Measurements from ENCODE around the gene TARS1.

Gene TARS1

DNA sequence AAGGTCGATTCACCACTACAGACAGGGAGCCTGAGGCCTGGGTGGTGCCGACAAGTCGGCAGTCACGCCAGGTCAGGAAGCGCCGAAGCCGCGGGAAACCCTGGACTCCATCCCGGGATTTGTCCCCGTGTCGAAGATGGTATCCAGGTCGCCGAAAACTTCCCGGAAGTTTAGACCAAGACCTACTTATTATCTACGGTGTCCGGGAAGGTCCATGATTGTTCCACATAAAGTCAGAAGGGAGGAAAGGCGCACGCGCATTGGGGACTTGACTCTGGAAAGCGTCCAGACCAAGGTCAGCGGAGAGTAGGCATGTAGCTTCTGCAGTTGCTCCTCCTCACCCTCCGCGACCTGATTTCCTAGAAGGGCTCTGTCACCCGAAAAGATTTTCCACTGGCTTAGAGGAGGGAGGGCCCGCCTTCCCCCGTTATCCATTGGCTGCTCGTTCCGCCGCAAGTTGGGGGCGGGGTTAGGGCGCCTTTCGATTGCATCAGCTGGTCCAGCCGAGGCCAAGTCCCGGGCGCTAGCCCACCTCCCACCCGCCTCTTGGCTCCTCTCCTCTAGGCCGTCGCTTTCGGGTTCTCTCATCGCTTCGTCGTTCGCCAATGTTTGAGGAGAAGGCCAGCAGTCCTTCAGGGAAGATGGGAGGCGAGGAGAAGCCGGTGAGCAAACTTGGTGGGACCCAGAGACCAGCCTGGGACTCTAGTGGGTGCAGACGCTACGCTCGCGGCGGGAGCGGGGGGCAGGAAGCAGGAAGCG lies at the start of gene TARS1:
TSS of gene TARS1 (plus strand) at position 484 of the 759 bp plus-strand sequence. CDS start at position 606, 122 bp downstream.
- peak; percentile 94 to 95 for DNase-seq

DNA sequence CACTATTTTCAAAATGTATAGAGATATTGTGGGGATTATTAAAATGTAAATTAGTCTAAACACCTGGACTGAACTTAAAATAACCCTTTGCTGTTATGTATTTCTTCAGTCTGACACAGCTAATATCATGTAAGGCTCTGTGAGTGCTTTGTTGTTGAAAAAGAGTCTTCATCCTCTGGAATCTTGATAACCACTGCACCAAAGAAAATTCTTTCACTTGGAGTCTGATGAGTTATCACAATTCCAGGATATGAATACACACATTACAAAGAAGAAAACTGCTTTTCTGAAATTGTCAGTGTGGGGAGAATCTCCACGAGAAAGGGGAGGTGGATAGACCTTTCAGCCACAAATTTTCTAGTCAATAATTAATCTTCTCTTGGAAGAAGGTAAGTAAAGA lies 42.3 kb upstream of the TARS1 start:
- DNase-seq, result no peak

DNA sequence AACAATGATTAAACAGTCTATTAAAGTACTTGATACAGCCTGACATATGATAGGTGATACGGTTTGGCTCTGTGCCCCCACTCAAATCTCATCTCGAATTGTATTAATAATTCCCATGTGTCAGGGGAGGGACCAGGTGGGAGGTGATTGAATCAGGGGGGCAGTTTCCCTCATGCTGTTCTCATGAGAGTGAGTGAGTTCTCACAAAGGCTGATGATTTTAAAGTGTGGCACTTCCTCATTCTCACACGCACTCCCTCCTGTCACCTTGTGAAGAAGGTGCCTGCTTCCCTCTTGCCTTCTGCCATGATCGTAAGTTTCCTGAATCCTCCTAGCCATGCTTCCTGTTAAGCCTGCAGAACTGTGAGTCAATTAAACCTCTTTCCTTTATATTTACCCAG lies 40.1 kb upstream of the TARS1 start:
- no peak for DNase-seq

DNA sequence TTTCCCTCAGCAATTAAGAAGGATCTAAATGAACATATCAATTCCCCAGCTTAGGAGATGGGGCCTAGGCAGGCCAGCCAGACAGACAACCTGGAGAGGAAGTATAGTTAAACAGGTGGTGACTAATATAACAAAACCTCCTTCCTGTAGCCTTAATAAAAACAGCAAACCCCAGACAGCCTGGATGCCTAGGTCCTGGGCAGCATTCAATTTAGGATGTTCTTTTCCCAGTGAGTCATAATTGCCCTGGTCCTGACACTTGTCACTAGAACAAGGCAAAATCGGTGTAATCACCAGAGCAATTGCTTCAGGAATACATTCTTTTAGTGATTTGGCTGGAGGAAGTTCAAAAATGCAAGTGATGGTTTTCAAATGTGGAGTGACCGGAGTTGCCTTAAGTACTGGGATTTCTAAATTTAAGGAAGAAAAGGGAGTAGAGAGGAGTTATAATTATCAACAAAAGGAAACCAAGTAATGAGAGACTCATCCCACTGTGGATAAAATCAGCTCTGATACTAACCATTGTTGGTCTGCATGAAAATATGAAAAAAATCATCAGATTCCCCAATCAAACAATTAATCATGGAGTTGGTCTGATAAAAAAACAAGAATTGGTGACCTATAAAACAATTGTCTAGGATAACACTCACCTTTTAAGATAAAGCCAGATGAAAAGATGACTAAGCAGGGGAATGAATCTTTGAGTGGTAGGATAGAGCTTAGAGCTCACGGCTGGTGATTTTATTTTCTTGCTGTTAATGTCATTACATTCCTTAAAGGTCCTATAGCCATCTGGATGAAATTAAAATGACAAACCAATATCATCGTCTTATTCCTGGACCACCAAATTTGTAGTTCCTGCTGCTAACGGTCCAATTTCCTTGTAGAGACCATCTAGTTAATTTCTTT lies 39.0 kb upstream of the TARS1 start:
- DNase-seq, result no peak

DNA sequence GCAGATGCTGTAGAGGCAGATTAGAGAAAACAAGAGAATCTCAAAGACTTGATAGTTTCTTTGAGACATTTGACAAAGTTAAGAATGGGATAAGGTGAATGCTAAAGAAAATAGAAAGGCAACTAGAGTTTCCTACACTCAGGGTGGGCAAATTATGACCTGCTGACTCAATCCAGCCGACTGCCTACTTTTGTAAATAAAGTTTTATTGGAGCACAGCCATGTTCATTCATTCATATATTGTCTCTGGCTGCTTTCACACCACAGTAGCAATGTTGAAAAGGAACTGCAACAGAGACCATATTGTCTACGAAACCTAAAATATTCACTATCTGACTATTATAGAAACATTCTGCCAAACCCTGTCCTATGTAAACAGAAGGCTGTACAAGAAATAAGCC lies 37.6 kb upstream of the TARS1 start:
- no peak for DNase-seq

DNA sequence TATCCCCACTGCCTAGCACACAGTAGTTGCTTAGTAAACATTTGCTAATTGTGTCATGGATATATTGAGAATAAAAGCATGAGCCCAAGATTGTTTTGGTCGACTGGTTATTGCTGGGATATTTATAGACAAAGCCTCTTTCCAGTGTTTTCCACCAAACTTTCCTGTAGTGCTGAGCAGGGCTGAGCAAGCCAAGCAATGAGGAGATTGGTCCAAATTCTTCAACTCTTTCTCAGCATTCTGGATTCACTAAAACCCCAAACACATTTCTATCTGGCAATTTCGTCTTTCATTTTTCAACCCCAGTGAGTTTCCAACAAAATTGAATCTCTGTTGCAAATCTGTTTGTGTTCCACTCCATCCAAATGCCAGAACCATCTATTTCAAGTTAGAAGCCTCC lies 31.9 kb upstream of the TARS1 start:
- no peak for DNase-seq

DNA sequence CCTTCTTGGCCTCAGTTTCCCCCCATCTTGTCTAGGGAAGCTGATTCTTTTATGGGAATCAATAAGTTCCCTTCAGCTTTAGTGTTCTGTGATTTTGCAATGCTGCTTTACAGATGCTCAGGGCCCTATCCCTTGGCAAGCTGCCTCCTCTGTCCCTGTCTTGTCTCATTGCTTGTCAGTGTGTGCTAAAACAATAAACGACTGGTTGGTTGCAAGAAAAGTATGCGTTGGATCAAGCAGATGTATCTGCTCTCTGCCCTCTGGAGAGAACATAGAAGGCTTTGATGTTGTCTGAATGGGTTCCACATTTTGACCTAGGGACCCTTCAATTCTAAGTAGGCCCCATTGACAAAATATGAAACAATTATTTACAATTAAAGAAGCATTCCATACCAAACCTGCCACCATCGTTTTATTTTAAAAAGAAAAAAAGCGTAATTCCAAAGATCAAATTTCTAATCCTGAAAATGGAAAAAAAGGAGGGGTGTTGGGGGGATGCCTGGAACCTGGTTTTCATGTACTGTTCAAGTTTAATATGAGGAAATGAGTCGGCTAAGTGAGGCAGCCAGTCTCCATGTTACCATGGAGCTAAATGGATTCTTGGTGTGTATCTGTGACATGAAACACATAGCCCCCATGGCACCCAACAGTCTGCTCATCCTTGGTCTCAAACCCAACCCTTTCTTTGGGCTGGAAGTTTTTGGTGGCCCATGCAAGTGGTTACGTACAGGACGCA lies 31.2 kb upstream of the TARS1 start:
- DNase-seq, result no peak

DNA sequence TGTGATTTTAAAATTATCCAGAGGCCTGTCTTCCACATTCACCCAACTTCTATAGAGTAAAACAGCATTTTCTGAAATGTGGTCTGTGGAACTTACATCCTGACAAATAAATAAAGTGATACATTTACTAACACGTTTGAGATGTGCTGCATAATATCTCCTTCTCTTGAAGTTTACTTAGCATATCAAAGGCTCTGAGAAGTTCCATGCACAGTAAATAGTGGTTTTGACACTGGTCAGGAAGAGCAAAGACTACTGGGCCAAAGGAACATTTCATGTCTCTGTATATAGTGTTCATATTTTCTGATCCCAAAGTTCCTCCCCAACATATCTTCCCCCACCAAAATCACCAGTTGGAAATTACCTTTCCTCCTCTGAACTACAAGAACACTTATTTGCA lies 30.5 kb upstream of the TARS1 start:
- DNase-seq, result no peak

DNA sequence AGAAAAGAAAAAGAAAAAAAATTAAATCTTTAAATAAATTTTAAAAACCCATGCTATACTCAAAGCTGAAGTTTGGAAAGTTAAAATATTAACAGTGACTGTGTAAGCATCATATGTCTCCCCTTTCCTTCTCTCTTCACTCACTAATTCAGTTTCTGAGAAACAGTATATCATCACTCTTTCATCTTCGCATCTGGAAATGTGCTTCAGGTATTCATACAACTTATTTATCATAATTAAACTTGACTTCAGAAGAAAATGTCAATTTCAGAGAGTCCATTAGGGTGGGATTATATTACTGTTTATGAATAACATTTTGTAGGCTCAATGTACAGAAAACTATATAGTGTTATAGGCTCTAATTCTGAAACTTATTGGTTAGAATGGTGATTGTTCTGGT lies 29.3 kb upstream of the TARS1 start:
- DNase-seq, result no peak

DNA sequence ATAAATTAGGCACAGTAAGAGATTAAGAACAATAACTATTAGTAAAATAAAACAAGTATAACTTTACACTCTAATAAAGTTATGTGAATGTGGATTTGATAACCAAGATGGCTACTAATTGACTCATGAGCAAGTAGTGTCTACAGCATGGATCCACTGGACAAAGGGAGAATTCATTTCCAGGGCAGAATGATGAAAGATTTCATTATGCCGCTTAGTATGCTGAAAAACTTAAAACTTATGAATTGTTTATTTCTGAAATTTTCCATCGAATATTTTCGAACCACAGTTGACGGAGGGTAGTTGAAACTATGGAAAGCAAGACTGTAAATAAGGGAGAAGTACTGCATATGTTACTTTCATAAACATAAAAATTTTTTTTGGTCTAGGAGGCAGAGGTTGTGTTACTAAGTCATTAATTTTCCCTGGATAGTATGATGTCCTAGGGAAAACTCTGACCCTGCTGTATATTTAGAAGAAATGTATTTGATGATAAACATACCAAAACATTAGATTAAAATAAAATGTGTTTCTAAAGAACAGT lies 24.9 kb upstream of the TARS1 start:
- no peak for DNase-seq

DNA sequence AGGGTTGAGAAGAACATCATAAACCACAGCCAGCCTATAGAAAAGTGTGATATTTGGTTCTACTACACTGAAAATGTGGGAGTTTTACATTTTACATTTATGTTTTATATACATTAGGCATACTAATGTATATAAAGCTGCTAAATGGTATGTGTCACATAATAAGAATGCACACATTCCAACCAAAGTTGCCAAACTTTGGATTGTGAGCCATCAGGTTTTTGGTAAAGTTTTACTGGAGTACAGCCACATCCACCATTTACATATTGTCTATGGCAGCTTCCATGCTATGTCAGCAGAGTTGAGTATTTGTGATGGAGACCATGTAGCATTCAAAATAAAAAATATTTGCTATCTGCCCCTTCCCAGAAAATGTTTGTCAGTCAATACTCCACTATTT lies 23.1 kb upstream of the TARS1 start:
- DNase-seq, result no peak

DNA sequence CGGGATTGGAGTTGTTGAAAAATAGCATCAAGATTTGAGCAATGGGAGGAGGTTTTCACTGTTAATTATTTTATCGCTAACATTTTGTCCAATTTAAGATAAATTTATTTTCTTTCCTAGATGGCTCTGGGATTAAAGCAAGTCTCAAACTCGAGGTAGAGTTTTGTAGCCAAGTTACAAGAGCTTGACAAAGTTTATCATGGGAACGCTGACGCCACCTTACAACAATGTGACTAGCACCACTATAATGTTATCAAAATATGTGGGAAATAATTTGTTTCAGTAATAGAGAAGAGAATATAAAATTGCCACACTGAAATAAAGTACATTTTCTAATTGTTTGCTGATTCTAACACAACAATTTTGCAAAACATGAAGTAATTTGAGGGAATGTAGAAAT lies 19.8 kb upstream of the TARS1 start:
- DNase-seq, result no peak

DNA sequence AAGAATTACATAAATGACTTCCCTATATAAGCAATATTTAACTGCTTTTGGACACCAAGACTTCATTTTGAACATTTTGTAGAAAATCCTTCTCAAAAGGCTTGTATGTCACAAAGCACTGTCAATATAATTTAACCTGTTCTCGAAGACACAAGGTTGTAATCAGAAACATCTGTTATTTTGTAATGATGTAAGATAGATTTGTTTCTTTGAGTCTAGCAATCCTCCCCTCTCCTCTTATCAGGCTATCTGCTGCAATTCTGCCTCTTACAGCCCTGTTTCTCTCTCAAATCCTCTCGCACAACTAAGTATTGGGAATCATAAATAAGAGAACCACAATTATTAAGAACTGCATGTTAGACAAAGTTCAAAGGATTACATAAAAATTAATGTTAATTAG lies 18.6 kb upstream of the TARS1 start:
- DNase-seq, result no peak

DNA sequence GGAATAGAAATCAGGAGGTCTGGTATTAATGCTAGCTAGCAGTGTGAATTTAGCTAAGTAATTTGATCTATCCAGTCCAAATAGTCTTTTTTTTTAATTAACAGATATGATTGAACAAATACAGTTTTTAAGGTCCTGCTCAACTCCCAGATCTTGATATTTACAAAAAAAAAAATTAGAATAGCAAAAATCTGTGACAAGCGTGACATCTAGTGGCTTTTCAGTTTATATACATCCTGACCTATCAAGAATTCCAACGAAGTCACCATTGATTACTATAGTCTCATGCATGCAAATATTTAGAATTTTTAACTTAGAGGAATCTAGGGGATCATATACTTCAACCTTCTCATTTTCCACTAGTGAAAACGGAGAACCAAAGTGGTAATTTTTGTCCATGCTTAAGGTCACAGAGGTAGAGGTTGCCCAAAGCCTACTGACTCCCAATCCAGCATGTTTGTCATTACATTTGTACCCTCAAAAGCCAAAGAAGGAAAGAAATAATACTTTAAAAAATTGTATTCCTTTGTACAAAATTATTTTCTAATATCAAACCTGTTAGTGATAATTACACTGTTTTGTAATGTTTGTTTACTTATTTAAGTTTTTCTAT lies 17.6 kb upstream of the TARS1 start:
- no peak for DNase-seq

DNA sequence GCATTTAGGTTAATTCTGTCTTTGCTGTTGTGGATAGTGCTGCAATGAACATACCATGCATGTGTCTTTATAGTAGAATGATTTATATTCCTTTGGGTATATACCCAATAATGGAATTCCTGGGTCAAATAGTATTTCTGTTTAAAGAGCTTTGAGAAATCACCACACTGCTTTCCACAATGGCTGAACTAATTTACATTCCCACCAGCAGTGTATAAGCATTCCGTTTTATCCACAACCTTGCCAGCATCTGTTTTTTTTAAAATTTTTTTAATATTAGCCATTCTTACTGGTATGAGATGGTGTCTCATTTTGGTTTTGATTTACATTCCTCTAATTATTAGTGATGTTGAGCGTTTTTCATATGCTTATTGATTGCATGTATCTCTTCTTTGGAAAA lies 15.5 kb upstream of the TARS1 start:
- DNase-seq, result no peak

DNA sequence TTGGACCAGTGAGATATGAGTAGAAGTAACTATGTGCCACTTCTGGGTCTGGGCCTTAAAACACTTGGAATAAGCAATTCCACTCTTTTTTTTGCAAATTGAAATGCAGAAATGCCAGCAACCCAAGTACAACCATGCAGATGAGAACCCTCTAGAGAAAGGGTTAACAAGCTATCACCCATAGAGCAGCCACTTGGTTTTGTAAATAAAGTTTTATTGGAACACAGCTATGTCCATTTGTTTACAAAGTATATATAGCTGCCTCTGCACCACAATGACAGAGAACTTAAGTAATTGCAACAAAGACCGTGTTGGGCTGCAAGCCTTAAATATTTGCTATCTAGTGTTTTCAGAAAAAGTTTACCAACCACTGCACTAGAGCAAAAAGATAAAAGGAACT lies 9.8 kb upstream of the TARS1 start:
- DNase-seq, result no peak

DNA sequence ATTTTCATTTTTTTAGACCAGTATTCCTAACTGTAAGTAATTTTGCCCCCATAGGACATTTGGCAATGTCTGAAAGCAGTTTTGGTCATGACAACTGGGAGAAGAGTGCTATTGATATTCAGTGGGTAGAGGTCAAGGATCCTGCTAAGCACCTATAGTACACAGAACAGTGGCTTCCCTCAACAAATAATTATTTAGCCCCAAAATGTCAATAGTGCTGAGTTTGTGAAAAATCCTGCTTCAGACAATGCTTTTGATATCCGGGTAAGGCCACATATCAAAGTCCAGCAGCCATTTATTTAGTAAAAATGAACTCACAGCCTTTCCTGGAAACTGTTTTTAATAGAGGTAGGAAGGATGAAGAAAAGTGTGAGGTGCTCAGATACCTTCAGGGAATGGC lies 8.1 kb upstream of the TARS1 start:
- DNase-seq, result no peak

DNA sequence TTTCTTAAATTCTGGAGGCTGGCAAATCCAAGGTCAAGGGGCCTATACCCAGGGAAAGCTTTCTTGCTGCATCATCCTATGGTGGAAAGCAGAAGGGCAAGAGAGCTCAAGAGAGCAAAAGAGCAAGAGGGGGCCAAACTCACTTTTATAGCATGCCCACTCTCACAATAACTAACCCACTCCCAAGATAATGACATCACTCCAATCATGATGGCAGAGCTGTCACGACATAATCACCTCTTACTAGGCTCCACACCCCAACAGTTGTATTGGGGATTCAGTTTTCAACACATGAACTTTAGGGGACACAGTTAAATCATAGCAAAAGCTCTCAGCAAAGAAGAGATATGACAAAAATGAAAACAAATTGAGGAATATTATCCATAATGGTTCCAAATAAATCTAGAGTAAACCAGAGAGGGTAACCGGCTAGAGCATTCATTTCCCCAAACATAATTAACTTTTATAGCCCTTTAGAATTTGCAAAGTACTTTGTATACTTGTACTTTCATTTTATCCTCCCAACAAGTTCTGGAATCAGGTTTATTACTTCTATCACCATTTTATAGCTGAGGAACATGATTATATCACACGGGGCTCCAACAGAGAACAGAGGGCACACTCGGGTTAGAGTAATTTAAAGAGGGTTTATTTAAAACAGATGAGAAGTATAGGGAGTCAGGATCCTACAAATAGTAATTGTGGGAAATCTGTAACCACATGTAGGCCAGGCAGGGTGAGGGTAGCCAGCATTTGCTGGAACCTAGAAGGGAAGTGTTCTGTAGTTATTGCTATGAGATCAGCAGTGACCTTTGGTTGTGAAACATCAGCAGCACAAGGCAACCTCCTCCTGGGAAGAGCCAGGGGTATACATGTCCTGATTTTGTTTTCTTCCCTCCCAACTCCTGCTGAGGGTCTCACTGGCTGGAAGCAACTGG lies 7.2 kb upstream of the TARS1 start:
- DNase-seq, result no peak

DNA sequence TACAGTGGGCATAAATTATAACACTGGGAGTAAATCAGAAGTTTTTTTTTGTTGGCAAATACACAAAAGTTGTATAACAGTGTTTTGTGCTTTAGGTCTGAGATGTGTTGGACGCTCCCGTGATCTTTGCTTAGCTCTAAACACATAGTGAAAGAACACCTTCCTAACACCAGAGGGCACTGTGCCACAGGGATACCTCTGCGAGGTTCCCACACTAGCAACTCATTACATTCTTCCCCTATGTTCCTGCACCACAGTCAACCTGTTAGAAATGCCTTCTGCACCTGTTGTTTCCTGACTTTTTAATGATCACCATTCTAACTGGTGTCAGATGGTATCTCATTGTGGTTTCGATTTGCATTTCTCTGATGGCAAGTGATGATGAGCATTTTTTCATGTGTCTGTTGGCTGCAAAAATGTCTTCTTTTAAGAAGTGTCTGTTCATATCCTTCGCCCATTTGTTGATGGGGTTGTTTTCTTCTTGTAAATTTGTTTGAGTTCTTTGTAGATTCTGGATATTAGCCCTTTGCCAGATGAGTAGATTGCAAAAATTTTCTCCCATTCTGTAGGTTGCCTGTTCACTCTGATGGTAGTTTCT lies 4.8 kb upstream of the TARS1 start:
- peak; percentile 61 to 74 for DNase-seq

DNA sequence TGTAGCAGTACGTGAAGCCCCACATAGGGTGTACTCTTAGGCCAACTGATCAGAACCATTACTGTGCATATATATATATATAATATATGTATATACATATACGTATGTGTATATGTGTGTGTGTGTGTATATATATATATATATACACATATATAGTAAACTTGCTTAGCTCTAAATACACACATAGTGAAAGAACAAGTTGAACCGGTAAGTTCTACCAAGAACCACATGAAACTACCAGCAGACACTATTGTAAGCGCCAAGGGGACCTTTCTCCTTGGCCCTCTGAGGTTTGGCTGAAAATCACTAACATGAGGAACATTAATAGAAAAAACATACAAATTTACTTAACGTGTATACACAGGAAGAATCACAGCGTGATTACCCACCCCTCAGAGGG lies 1.8 kb upstream of the TARS1 start:
- DNase-seq, result no peak

DNA sequence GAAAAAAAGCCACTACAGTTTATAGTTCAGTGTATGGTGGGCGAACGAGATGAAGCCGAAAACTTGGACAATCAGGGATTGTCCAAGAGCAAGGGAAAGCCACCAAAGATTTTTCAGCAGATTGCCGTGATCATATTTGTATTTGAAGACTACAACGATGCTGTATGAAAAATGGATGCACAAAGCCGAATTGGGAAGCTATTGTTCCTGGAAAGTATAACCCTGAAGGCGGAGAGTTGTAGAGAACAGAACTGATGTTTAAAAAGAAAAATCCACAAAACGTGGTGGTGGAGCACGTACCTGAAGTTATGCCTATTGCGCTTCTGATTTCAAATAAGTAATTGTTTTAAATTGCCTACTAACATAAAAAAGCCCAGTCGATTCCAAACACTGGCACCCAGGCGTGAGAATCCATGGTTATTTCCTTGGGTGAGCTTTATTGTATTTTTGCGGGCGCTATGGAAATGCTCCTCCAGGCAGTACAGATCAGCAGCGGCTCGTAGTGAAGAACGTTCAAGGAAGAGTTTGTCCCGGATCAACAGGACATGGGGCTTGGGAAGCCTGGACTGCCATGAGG lies 772 bp upstream of the TARS1 start:
- DNase-seq, result no peak

Measured in CD4-positive, alpha-beta T cell treated with Interleukin-1 beta for 1 hour (primary cell).